ENCODE measurements around the gene SH3BGRL3.

The SH3BGRL3 gene

DNA sequence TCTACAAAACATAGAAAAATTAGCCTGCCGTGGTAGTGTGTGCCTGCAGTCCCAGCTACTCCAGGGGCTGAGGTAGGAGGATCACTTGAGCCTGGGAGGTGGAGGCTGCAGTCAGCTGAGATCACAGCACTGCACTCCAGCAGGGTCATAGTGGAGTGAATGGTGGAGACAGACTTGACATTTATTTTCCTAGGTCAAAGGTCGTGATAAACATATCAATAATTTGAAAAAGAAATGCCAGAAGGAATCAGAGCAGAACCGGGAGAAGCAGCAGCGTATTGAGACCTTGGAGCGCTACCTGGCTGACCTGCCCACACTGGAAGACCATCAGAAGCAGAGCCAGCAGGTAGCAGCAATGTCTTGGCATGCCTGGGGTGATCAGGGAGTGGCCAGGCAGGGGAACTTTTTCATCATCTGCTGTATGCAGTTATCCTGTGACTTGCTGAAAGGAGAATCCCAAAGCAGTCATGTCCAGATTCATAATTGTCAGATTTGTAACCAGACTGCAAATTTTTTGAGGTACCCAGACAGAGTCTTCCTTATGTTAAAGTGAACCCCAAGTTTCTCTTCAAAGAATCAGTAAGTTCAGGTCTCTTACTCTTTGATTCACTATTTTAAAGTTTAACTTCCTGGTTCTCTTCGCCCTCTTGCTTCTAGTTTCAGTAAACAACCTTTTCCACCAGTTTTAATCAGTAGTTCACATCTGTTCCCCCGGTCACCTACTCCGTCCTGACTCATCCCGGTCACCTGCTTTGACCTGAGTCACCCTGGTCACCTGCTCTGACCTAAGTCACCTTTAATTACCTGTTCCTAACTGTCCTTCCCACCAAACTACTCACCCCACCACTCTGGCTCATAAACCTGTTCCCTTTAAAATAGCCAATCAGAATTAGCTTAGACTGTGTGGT lies 11.3 kb upstream of the SH3BGRL3 start:
- TF ChIP-seq GATA3 (IDR thresholded peaks at IDR 0.05; ENCODE audit: low read depth, low read length) = no peak
- no peak for TF ChIP-seq GATA2 (IDR thresholded peaks at IDR 0.05; ENCODE audit: low read depth, low read length)

DNA sequence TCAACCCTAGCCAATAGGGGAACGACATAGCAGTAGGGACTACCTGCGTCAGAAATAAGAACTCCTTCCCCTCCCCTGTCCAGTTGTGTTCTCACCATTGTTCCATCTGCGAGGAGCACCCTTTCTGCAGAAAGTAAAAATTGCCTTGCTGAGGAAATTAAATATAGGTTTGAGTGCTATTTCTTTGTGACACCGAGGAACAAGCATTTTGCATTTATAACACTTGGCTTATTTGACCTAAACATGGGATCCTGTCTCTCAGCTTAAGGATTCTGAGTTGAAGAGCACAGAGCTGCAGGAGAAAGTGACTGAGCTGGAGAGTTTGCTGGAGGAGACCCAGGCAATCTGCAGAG lies 10.7 kb upstream of the SH3BGRL3 start:
- TF ChIP-seq GATA2 (IDR thresholded peaks at IDR 0.05; ENCODE audit: low read depth, low read length) = no peak
- TF ChIP-seq GATA3 (IDR thresholded peaks at IDR 0.05; ENCODE audit: low read depth, low read length) = no peak

DNA sequence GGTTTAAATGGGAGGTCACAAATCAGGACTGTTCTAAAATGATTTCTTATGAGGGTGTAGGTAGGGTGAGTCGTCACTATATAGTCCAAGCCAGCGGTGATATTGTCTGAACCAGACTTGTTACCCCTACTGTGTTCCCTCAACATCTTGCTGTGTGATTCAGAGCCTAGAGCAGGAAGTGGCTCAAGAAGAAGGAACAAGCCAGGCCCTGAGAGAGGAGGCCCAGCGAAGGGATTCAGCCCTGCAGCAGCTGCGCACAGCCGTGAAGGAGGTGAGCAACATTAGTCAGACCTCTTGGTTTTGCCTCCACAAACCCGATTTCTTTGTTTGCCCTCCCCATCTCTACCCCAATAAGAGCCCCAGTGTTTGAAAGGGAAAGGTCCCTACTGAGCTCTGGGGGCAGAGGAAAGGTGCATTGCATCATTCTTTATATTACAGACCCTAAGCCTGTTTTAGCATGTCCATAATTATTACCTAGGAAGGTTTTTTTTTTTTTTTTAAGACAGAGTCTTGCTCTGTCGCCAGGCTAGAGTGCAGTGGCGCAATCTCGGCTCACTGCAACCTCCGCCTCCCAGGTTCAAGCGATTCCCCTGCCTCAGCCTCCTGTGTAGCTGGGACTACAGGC lies 5.0 kb upstream of the SH3BGRL3 start:
- TF ChIP-seq GATA2 (IDR thresholded peaks at IDR 0.05; ENCODE audit: low read depth, low read length) (no peak), GATA3 (IDR thresholded peaks at IDR 0.05; ENCODE audit: low read depth, low read length) (no peak)

DNA sequence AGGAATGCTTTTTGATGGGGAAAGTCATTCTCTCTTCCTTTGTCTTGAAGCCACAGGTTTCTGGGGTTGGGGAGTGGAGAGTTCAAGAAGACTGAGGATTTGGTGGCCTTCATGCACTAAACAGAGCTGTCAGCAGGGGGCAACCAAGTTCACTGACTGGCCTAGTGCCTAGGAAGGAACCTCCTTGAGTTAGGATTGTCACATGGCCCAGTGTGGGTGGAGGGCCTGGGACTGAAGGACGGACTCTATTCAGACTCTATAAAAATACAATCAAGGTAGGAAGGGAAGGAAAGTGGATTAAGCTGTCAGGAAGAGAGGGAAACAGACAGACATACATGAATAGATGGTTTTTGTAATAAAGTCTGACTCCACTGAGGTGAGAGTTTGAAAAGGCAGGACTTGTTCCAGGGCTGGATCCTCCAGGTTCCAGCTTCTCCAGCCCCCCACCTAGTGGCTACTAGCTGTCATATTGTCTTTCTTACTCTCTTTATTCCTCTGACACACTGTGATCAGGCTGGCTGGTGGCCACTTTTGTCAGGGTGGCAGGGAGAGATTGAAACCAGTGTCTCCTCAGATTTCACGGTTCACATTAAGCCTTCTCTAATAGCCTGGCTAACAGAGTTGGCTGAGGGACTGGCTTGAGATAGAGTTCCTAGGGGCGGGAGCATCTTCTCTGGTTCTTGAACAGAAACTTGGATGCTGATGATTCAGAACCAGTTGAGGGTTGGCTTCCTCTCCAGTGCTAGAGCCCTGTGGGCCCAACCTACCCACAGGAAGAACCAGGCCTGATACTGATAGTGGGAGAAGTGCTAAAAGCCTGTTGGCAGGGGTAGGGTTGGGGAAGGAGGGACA lies 4.1 kb upstream of the SH3BGRL3 start:
- TF ChIP-seq GATA3 (IDR thresholded peaks at IDR 0.05; ENCODE audit: low read depth, low read length) (no peak), GATA2 (IDR thresholded peaks at IDR 0.05; ENCODE audit: low read depth, low read length) (no peak)

DNA sequence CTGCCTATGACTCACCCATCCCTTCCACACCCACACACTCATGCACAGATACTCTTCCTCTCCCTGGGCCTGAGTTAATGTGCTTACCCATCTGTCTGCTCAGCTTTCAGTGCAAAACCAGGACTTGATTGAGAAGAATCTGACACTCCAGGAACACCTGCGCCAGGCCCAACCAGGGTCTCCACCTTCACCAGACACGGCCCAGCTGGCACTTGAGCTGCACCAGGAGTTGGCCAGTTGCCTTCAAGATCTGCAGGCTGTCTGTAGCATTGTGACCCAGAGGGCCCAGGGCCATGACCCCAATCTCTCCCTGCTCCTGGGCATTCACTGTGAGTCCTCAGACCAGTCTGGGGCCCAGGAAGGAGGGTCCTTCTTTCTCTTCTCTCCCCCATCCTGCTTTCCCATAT lies 3.5 kb upstream of the SH3BGRL3 start:
- no peak for TF ChIP-seq GATA3 (IDR thresholded peaks at IDR 0.05; ENCODE audit: low read depth, low read length)
- no peak for TF ChIP-seq GATA2 (IDR thresholded peaks at IDR 0.05; ENCODE audit: low read depth, low read length)

DNA sequence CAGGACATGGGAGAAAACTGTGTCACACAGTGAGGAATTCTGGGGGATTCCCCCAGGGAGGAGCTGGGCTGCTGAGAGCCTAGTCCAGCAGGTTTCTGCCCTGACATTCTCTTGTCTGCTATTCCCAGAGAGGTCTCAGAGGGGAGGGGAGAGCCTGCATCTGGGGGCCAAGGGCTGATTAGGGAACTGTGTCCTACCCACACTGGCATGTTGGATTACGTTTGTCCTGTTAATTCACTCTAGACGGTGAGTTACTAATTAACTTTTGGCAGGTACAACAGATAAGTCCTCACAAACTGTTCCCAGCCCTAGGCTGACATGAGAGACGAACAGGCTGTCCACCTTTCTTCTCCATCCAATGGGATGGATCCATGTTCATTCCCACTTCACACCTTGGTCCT lies 2.6 kb upstream of the SH3BGRL3 start:
- TF ChIP-seq GATA2 (IDR thresholded peaks at IDR 0.05; ENCODE audit: low read depth, low read length) = no peak
- TF ChIP-seq GATA3 (IDR thresholded peaks at IDR 0.05; ENCODE audit: low read depth, low read length) = no peak

DNA sequence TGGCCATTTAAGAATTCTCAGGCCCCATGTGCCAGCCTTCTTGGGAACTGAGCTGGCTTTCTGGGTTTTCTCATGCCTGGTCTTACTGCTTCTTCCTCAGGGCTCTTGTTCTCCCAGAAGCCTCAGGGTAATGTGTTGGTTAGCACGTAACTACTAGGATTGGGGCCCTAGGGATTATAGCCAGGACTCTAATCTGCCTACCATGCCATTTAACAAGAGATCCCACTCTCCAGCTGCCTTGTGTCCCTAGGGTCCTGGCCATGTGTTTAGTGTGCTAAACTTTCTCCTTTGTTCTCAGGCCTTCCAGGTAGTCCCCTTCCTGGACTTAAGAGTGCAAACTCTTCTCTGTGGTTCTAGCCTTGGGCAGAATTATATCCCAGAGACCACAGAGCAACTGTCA lies 2.2 kb upstream of the SH3BGRL3 start:
- TF ChIP-seq GATA2 (IDR thresholded peaks at IDR 0.05; ENCODE audit: low read depth, low read length) (no peak), GATA3 (IDR thresholded peaks at IDR 0.05; ENCODE audit: low read depth, low read length) (no peak)

DNA sequence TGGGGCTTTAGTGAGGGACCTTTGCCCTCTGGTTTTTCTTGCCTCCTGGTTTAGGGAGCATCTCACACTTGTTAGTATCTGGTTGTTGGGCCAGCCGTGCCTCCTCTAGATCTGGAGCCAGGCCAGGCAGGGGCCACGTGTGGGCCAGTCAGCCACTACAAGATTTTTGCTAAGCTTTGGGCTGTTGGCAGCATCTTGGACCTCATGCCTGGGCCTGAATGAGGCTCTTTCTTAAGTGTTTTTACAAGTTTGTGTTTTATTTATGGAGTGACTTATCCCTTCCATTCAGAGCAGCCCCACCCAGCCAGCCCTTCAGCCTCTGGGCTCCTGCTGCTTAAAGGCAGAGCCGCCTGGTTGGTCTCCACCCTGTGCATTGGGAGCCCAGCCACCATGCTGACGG lies 1.6 kb upstream of the SH3BGRL3 start:
- TF ChIP-seq GATA3 (IDR thresholded peaks at IDR 0.05; ENCODE audit: low read depth, low read length) (no peak), GATA2 (IDR thresholded peaks at IDR 0.05; ENCODE audit: low read depth, low read length) (no peak)

DNA sequence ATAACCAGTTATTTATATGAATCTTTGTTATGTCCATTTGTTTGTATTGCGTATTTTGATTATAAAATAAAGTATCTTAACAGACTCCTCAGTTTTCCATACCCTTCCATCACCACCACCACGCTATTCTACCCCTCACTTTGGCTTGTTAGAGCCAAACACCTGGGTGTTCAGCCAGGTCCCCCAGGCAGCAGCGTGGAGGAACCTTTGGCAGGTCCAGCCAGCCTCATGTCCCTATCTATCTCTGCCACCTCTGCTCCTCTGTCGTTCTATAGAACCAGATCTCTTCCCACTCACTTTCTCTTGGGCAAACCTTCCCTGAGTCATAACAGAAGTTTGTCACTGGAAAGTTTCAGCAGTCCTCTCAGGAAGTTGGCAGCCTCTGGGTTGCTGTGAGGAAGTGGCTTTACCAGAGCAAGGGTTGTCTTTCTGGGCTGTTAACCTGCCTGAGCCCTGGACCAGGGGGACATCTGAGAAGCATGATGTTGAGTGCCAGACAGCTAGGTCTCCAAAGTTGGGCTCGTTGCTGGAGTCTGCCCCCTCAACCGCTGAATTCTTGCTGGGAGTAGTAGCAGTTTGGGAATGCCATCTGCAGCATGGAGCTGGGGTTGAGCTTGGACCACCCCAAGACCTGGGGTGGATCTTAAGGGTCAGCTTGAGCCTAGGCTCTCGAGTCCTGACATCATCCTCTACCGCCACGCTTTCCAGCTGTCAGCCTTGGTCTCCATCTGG lies 996 bp upstream of the SH3BGRL3 start:
- TF ChIP-seq GATA3 (IDR thresholded peaks at IDR 0.05; ENCODE audit: low read depth, low read length) = no peak
- no peak for TF ChIP-seq GATA2 (IDR thresholded peaks at IDR 0.05; ENCODE audit: low read depth, low read length)

DNA sequence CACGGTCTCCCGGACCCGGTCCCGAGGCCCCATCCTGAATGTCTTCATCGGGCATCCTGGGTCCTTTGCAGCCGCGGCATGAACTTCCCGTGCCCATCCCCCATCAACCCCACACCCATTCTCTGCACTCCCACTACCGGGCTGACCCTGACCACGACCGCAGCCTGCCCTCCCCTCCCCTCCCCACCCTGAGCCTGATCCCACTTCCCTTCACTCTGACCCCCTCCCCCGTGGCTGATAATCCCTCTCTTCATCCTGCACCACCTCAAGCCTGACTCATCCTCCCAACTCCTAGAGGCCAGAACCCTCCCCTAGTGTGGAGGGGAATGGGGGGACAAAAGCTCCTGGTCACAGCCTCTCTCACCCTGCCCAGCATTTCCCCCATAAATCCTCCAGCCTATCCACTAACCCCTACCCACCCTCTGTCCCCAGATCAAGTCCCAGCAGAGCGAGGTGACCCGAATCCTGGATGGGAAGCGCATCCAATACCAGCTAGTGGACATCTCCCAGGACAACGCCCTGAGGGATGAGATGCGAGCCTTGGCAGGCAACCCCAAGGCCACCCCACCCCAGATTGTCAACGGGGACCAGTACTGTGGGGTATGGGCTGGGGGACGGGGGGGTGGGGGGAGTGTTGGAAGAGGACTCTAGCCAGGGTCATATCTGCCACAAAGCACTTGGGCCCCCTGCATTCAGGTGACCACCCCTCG lies 602 bp downstream of the SH3BGRL3 start:
- TF ChIP-seq GATA2 (IDR thresholded peaks at IDR 0.05; ENCODE audit: low read depth, low read length) (no peak), GATA3 (IDR thresholded peaks at IDR 0.05; ENCODE audit: low read depth, low read length) (no peak)

DNA sequence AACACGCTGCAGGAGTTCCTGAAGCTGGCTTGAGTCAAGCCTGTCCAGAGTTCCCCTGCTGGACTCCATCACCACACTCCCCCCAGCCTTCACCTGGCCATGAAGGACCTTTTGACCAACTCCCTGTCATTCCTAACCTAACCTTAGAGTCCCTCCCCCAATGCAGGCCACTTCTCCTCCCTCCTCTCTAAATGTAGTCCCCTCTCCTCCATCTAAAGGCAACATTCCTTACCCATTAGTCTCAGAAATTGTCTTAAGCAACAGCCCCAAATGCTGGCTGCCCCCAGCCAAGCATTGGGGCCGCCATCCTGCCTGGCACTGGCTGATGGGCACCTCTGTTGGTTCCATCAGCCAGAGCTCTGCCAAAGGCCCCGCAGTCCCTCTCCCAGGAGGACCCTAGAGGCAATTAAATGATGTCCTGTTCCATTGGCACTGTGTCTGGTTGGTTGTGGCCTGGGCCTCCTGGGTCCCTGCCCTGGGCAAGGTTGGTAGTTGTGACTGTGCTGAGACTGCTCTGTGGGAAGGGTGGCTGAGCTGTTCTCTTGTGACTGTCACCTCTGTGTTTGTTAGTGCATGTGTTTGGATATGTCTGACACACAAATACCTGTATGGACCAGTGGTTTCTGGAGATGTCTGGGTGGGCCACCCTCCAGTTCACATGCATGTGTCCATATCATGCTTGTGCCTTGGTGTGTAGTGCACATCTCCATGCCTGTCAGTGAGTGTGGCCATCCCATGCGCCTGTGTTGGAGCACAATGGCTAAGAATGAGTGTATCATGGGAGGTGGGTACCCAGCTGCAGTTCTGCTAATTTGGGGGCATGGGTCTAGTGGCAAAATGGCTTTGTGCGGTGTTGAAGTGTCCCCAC lies 1.4 kb downstream of the SH3BGRL3 start:
- no peak for TF ChIP-seq GATA2 (IDR thresholded peaks at IDR 0.05; ENCODE audit: low read depth, low read length)
- TF ChIP-seq GATA3 (IDR thresholded peaks at IDR 0.05; ENCODE audit: low read depth, low read length) = no peak

DNA sequence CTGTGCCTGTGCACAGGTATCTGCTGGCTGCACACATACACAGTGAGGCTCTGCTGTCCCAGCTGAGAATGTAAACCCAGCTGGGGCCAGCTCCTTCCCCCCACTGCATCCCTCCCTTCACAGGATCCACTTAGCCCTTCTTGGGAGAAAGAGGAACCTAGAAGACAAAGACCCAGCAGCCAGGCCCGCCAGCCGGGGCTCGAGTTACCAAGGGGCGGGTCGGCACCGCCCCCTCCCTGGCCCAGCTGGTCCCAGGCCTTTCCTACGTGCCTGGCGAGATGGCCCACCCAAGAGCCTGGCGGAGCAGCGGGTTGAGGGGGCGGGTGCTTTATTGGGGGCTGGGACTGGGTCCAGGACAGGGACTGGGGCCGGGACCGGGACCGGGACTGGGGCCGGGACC lies 2.1 kb downstream of the SH3BGRL3 start:
- no peak for TF ChIP-seq GATA2 (IDR thresholded peaks at IDR 0.05; ENCODE audit: low read depth, low read length)
